HS-27A (cell line): ENCODE measurements around the gene DDIAS.
"Not testable (repeated sequence)": the region's sequence is repeated elsewhere in the genome, so short reads cannot be mapped to it uniquely, and the experiment has no call there.

Source experiments
- DNase-seq: peaks from one replicate; pipeline ENCODE4 v3.0.0-alpha.2; 2012; ENCODE audit warnings: low read depth, missing footprints

The DDIAS gene

DNA sequence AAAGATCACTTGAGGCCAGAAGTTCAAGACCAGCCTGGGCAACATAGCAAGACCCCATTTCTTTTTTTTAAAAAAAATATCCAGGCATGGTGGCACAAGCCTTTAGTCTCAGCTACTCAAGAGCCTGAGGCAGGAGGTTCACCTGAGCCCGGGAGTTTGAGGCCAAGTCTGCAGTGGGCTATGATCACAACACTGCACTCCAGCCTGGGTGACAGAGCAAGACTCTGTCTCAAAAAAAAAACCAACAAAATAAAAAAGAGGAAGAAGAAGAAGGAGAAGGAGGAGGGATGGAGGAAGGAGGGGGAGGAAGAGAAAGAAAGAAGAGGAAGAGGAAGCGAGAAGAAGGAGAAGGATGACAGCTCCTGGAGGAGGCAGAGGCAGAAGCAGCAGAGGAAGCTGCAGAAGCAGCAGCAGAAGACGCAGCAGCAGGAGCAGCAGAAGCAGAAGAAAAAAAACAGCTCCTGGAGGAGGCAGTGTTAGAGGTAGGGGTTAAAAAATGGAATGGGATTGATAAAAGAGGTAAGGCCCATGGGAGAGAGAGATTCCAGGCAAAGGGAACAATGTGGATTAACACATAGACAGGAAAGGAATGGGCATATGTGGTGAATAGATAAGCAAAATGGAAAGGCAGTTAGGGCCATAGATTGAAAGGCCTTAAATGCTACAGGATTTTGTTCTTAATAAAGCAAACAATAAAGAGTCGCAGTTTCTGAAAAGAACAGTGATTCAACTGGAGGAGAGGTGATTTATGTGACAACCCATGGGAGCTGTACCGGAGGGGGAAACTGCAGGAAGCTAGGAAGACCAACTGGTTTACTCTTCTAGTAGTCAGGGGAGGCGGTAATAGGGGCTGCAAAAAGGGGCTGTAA is 12.2 kb upstream of the DDIAS start:
- no peak for DNase-seq

DNA sequence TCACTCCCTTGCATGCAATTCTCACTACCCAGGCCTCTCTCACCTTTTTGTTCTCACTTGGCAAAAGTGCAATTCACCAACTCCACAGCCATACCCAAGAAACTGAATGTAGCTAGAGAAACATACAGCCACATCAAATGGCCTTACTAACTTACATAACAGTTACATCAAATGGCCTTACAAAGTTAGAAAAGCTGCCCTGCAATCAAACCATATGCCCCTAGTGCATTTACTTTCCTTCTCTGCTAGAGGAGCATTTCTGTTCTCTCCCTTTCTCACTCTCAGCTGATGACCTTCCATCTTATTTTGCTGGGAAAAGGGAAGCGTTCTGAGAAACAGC is 11.6 kb upstream of the DDIAS start:
- DNase-seq = no peak

DNA sequence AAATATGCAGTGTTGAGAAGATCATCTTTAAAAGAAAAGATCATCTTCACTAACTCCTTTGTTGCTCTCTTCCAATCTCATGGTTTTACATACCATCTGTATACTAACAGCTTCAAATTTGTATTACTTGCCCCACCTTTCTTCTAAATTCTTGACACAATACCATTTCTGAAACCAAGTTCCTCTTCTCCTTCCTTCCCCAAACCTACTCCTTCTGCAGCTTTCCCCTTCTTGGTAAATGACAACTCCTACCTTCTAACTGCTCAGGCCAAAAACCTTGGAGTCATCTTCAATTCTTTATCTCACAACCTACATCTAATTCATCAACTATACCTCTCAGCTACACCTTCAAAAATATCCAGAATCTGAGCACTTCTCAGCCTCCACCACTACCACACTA is 10.6 kb upstream of the DDIAS start:
- no peak for DNase-seq

DNA sequence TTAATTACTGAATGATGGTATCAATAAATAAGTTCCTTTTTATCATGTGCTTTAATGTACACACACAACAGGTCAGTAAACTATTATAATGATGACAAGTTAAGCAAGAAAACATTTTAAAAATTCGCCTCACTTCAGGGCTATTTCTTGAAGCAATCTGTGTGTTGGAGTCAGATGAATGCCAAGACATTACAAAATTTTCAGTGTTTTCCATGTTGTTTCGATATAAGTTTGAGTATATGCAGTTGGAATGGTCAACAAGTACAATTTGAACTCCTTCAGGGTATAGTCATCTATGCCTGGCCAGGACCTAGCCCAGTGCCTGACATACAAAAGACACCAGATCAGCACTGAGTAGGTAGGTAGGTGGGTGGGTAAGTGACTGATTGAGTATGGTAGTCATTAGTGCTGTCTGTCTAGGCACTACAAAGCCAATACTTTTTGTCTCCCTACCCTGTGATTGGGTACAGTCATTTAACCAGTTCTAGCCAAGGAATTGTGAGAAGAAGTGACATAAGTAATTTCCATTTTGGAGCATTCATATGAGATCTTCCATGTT is 8.8 kb upstream of the DDIAS start:
- no peak for DNase-seq

DNA sequence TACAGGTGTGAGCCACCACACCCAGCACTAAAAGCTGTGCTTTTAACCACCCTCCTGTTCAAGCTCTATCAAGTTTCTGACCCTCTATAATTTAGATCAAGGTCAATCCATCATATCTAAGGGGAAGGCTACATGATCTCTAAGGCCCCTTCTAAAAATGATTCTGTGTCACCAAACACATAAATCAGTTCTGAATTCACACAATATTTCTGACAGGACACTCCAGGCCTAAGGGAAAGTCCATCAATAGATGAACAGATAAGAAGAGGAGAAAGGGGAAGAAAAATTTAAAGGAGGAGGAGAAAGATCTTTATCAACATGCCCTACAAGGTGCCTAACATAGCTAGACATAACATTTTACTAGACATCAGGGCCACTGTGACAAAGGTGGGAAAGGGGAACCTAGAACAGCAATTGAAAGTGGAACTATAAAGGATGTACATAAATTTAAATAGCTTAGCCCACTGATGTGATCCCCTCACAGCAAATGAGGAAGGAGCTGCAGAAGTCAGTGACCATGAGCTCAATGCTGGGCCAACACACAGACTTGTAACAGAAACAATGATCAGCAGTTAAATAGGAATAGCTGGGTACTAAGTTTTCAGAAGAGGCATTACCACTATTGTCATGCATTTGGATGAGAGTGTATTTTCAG is 6.0 kb upstream of the DDIAS start:
- DNase-seq = no peak

DNA sequence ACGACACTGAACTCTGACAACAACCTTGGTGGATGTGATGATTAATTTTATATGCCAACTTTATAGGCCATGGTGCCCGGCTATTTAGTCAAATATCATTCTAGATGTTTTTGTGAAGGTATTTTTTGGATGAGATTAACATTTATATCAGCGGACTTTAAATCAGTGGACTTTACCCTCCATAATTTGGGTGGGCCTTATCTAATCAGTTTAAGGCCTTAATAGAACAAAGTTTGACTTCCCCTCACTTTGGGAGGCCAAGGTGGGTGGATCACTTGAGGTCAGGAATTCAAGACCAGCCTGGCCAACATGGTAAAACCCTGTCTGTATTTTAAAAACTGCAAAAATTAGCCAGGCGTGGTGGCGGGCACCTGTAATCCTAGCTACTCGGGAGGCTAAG is 5.4 kb upstream of the DDIAS start:
- DNase-seq = no peak

DNA sequence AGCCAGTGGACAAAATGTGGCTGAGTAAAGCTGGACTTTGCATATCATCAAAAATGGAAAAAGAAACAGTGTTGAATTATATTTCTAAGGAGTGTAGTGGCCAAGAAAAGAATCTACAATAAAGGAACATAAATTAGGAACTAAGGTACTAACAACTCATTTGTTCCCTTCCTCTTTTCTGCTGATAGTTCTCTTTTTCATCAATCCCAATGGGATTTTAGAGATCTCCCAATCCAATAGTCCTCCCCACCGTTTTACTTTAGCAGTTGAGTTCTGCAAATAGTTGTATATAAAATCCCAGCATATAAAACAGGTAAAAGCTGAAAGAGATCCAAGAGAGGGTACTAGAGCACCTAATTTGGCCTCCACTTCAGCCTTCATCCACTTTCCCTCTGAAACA is 3.3 kb upstream of the DDIAS start:
- no peak for DNase-seq

DNA sequence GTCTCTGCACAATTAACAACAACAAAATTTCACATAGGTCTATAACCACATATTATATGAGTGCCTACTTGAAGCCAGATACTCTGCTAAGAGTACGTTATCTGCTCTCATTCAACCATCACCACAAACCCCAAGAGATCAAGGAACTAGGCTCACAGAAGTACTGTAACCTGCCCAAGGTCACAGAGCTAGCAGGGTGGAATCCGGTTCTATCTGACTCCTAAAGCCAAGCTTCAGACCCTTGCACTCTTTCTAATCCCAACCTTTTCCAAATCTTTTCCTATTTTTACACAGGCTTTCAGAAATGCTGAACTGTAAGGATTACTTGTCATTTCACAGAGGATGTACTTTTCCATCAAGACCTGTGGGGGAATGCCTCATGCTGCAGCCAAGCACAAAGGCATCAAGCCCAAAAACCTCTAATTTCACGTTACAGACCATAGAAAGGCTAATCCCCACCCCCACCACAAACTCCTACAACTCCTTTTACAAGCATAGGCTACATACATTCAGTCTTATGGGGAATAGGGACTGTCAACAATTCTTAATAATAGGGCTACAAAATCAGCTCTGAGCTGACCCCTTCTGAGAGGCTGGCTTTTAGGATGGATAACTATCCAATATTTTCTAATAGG is 2.2 kb upstream of the DDIAS start:
- no peak for DNase-seq

DNA sequence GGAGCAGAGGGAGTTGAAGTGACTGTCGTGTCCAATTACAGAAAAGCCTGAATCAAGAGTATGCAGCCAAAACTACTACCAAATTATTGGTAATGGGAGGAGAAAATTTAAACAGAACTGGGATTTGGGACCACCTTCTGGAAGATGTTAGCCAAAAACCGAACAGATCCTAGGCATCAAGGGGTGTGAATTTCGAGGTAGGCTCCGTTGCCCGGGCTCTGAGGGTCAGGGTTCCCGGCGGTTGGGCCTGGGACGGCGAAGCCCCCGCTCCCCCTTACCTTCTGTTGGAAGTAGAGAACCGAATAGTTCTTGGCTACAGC is 1.6 kb upstream of the DDIAS start:
- no peak for DNase-seq

DNA sequence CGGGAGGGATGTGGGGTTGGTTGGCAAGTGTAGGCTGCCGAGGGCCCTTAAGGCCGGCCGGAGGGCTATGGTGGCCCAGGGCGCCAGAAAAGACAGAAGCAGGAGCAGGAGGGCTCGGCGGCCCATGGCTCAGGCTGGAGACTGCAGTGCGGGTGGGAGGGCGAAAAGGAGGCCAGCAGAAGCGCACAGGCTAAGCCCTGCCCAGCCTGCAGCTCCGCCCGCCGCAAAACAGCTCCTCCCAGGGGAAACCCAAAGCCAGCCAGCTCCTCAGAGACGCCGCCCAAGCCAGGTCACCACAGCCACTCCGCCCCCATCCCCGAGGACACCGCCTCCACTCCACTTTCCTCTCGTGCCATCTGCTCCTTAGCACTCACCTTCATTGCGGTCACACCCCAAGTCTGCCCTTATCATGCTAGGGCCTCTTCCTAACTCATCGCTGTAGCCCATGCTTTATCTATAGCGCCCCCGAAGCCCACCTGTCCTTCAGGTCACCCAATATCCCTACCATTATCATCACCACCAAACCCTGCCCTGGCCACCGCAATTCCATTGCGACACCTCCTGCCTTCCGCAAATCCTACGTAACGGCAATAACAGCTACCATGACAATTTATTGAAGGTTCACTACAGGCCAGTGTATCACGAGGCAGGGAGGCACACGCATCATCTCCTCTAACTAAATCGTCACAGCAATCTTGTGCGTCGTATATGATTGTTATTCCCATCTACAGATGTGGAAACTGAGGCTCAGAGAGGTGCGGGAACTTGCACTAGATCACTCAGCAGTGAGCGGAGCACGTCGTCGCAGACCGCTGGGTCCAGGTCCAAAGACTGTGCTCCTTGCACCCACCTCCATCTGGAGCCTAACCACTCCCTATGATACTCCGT is 1.0 kb upstream of the DDIAS start, which contains the start of gene PRCP:
TSS of gene PRCP (minus strand) at position 154 of the 888 bp plus-strand sequence. CDS start at position 126, 28 bp downstream.
- peak; percentile 66 for DNase-seq

DNA sequence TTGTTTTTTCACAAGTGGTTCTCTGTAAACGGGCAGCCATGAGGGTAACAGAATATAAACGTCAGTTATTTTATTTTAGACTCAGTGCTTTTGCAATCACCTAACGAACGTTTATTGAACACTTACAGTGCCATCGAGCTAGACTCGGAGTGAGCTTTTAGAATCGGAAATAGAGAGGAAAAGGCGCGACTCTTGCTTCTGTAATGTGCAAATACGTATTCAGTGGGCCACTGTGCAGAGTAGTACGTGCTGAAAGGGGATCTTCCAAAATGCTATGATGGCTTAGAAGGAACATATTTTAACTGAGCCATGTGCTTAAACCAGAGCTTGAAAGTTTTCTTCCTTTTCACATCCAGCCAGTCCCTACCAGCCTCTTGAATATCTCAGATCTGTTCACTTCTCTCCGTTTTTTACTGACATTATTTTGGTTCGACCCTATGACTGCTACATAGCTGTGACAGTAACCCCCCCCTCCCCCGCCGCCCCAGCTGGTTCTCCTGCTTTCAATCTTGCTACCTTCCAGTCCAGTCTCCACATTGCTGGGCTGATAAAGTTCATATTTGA is 468 bp downstream of the DDIAS start:
- peak; percentile 7 for DNase-seq

DNA sequence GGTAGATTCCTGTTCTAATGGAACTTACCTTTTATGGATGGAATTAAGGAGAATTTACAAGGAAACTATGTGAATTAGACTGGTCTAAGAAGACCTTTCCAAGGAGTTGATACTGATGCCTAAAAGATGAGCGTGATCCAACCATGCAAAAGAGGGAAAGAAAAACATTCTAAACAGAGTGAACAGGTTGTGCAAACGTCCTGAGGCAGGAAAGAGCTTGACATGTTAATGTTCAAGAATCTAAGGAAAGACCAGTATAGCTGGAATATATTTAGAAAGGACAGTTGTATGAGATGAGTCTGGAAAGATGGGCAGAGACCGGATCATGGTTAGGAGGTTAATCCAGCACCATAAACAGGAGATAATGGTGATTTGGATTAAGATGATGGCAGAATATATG is 1.3 kb downstream of the DDIAS start:
- DNase-seq = no peak

DNA sequence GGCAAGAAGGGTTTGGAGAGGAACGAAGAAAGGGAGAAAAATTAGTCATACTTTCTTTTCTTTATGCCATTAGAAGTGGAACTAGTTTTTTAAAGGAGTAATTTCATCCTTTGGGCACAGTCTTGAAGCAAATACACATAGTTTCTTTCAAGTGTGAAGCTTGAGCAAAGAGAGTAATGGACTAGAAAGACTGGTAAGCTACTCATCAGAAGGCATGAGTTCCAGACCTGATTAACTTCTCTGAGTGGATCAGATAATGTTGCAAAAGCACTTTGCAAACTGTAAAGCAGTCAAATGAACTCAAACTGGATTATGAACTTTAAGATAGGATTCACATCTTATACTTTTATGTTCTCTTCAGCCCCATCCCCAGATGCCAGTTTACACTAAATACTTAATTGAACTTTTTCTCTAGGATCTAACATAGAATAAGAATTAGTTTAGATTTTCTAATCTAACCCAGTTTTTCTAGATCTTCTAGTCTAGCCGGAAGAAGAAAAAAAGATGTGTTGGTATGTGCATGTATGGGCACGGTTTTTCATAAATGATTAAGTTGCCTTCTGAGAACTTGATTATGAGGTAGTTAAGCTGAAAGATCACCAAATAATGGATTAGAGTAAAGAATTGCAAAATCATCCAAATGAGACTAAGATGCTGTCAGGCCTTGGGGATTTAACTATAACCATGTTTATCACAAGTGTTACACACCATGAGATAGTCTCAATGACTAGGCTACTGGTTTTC is 2.5 kb downstream of the DDIAS start:
- DNase-seq = no peak

DNA sequence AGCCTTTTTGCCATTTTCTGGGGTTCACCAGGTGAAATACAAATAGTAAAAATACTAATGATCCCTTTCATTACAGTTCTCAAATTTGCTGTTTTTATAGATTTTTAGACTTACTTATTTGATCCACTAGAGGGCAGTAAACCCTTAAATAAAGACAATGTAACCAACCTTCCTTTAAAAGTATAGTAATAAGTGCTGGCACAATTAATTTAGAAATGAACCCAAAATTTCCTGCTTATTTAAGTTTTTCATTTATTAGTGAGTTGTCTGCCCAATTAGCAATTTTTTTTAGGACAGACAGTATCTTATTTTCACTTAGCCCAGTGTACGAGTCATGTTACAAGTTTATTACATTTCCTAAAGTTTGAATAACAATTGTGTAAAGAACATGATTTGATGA is 4.7 kb downstream of the DDIAS start:
- no peak for DNase-seq

DNA sequence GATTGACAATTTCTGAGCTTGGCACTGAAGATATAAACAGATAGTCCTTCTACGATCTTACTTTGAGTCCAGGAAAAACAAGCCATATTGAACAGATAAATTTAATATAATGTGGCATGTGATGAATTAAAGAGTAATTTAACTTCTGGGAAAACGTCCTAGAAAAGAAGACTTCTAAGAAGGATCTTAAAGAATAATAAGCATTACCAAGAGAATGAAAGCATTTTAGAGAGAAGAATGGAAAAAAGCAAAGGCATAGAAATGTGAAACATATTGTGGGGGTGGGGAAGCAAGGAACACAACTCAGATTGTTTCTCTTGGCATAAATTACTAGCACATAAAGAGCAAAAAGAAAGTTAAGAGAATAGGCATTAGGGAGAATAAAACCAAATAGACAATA is 5.4 kb downstream of the DDIAS start:
- DNase-seq = no peak

DNA sequence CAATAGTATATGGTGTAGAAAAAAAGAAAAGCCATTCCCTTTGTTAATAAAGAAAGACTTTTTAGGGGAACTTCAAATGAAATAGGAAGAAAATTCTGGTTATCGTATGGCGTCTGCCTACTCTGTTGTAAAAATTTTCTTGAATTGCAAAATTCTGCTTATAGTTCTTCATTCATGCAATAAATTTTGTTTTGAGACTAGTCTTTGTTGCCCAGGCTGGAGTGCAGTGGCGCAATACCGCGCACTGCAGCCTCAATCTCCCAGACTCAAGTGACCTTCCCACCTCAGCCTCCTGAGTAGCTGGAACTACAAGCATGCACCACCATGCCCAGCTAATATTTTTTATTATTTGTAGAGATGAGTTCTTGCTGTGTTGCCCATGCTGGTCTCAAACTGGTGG is 5.8 kb downstream of the DDIAS start:
- DNase-seq = no peak

DNA sequence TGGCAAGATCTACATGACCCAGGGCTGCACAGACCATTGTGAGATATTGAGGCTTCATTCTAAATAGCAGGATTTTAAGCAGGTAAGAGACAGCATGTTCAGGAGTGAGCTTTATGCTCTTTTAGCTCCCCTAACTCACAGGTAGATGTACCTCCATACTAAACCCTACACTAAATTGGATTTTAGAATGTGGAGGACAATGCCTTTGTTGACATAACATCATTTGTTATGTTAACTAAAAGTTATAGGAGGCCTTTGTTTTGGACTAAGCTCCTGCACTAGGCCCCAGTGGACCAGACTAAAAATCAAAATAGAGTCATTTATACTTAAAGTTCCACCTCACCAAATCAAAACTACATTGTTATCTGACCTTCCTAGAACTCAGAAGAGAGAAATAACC is 6.8 kb downstream of the DDIAS start:
- DNase-seq = no peak

DNA sequence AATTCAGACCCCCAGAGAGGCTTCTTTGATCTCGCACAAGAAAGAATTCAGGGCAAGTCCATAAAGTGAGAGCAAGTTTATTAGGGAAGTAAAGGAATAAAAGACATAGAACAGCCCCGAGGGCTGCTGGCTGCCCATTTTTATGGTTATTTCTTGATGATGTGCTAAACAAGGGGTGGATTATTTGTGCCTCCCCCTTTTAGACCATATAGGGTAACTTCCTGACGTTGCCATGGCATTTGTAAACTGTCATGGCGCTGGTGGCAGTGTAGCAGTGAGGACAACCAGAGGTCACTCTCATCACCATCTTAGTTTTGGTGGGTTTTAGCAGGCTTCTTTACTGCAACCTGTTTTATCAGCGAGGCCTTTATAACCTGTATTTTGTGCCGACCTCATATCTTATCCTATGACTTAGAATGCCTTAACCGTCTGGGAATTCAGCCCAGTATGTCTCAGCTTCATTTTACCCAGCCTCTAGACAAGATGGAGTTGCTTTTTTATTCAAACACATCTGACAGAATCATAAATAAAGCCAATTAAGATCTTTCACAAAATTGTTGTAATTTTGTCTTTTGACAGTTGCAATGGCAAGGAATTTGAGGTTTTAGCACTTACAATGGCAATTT is 7.6 kb downstream of the DDIAS start:
- no peak for DNase-seq

DNA sequence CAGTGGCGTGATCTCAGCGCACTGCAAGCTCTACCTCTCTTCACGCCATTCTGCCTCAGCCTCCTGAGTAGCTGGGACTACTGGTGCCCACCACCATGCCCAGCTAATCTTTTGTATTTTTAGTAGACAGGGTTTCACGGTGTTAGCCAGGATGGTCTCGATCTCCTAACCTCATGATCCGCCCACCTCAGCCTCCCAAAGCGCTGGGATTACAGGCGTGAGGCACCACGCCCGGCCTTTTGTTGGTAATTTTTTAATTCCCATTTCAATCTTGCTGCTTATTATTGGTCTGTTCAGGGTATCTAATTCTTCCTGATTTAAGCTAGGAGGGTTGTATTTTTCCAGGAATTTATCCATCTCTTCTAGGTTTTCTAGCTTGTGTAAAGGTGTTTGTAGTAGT is 18.2 kb downstream of the DDIAS start:
- DNase-seq = not testable (repeated sequence)

DNA sequence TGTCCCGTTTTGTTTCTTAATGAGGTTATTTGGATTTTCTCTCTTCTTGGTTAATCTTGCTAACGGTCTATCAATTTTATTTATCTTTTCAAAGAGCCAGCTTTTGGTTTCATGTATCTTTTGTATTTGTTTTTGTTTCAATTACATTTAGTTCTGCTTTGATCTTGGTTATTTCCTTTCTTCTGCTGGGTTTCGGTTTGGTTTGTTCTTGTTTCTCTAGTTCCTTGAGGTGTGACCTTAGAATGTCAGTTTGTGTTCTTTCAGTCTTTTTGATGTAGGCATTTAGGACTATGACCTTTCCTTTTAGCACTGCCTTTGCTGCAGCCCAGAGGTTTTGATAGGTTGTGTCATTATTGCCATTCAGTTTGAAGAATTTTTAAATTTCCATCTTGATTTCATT is 18.7 kb downstream of the DDIAS start:
- DNase-seq = not testable (repeated sequence)
